GM21717 (cell line): ENCODE data around the gene RBM20.
A peak's percentile ranks its signal among the peaks of the same experiment; 100 is the strongest.

Experiments used
- ATAC-seq: cut with Tn5 transposase; IDR thresholded peaks from one replicate; pipeline ENCODE4 v1.9.1; 2021; ENCODE audit warnings: mild to moderate bottlenecking, moderate library complexity; ENCODE audit not compliant: unreplicated experiment

The RBM20 gene

GRCh38 chr10:110803239-110803749 is 159.2 kb downstream of the RBM20 start:
- ATAC-seq, result peak; percentile 64

- ATAC-seq, result peak; percentile 58
Measured at GRCh38 chr10:110803830-110804338, 159.7 kb downstream of the RBM20 start.

- no peak for ATAC-seq
Measured at GRCh38 chr10:110804376-110804775, 160.2 kb downstream of the RBM20 start.

GRCh38 chr10:110805292-110805691 is 161.2 kb downstream of the RBM20 start:
- no peak for ATAC-seq

GRCh38 chr10:110806335-110806734 is 162.2 kb downstream of the RBM20 start:
- no peak for ATAC-seq

- ATAC-seq, result no peak
Measured at GRCh38 chr10:110808123-110808522, 164.0 kb downstream of the RBM20 start.

GRCh38 chr10:110808615-110809014 is 164.5 kb downstream of the RBM20 start:
- no peak for ATAC-seq

- ATAC-seq, result no peak
Measured at GRCh38 chr10:110810625-110811024, 166.5 kb downstream of the RBM20 start.

- ATAC-seq, result no peak
Measured at GRCh38 chr10:110811791-110812581, 167.8 kb downstream of the RBM20 start.

- no peak for ATAC-seq
Measured at GRCh38 chr10:110812583-110812982, 168.4 kb downstream of the RBM20 start.

GRCh38 chr10:110813743-110814472 is 169.8 kb downstream of the RBM20 start:
- ATAC-seq, result no peak

GRCh38 chr10:110815354-110816004 is 171.3 kb downstream of the RBM20 start:
- peak; percentile 73 for ATAC-seq

GRCh38 chr10:110817614-110818013 is 173.5 kb downstream of the RBM20 start:
- peak; percentile 41 for ATAC-seq

- ATAC-seq, result no peak
Measured at GRCh38 chr10:110818311-110819256, 174.4 kb downstream of the RBM20 start.

- ATAC-seq, result no peak
Measured at GRCh38 chr10:110820321-110820814, 176.2 kb downstream of the RBM20 start.

- ATAC-seq, result no peak
Measured at GRCh38 chr10:110821508-110821907, 177.4 kb downstream of the RBM20 start.

GRCh38 chr10:110822035-110822711 is 178.0 kb downstream of the RBM20 start:
- no peak for ATAC-seq

GRCh38 chr10:110822712-110823311 is 178.7 kb downstream of the RBM20 start:
- ATAC-seq, result no peak

GRCh38 chr10:110824152-110824441 is 180.0 kb downstream of the RBM20 start:
- ATAC-seq, result no peak
